H1 (cell line): ENCODE results near the gene SHISAL1. TPM values are rescaled to one million over a fixed set of nuclear protein-coding genes. Genes with fewer than 3 reads are reported as not detected.

Experiments
- CTCF ChIA-PET: fragments of 300-600 bp; sonication (Branson Sonifier 250); formaldehyde crosslinking; loops from one replicate; lab custom pipeline; 2021; ENCODE audit not compliant: partially characterized antibody; lab: Charles Lee
- POLR2A ChIA-PET: fragments of 300-600 bp; sonication (Branson Sonifier 250); formaldehyde crosslinking; loops from one replicate; lab custom pipeline; 2021; ENCODE audit warnings: inconsistent platforms; ENCODE audit not compliant: partially characterized antibody; lab: Charles Lee
- DNase-seq, 2 experiments: peaks; one replicate each; pipeline versions ENCODE4 v3.0.0 to v3.0.0-alpha.2; 2010 to 2022; ENCODE audit warnings: low spot score in 2 of 2, low read depth in 1 of 2, mixed read lengths in 1 of 2
- FAIRE-seq: peaks from 2 replicates; lab custom pipeline; 2011; peaks lifted over from hg19 to GRCh38; lab: Jason Lieb, UNC
- H2AFZ ChIP-seq: 2 replicates; pipeline ENCODE4 v1.8.1; 2012; ENCODE audit warnings: low read length, inconsistent platforms
- H2AK5ac ChIP-seq: 2 replicates; pipeline ENCODE4 v1.6.1; 2013; ENCODE audit warnings: low read depth, low read length
- H2BK120ac ChIP-seq: replicated peaks from 2 replicates; pipeline ENCODE3; 2013; ENCODE audit warnings: low read depth, low read length, inconsistent platforms
- H2BK12ac ChIP-seq: 2 replicates; pipeline ENCODE4 v1.6.1; 2013; ENCODE audit warnings: low read depth, low read length
- H2BK15ac ChIP-seq: 2 replicates; pipeline ENCODE4 v1.6.1; 2013; ENCODE audit warnings: low read length
- H2BK20ac ChIP-seq: 2 replicates; pipeline ENCODE4 v1.6.1; 2013; ENCODE audit warnings: low read length
- H2BK5ac ChIP-seq: 2 replicates; pipeline ENCODE4 v1.6.1; 2013; ENCODE audit warnings: low read depth, low read length
- H3K14ac ChIP-seq: 2 replicates; pipeline ENCODE4 v1.6.1; 2013; ENCODE audit warnings: inconsistent platforms; ENCODE audit not compliant: insufficient read length
- H3K18ac ChIP-seq: 2 replicates; pipeline ENCODE4 v1.6.1; 2013; ENCODE audit warnings: low read length; ENCODE audit errors: extremely low read depth
- H3K23ac ChIP-seq: 2 replicates; pipeline ENCODE4 v1.6.1; 2013; ENCODE audit warnings: inconsistent platforms; ENCODE audit not compliant: insufficient read length
- H3K23me2 ChIP-seq: 2 replicates; pipeline ENCODE4 v1.6.1; 2013; ENCODE audit warnings: low read depth, low read length
- H3K27ac ChIP-seq: 2 replicates; pipeline ENCODE4 v1.6.1; 2011; ENCODE audit warnings: low read depth, low read length, inconsistent platforms
- H3K27me3 ChIP-seq, 4 experiments: replicated peaks in 1 of 4; 1 replicate in 1 of 4; 2 replicates in 3 of 4; pipeline versions ENCODE4 v1.6.1 to v1.8.1; 2011 to 2013; ENCODE audit warnings: low read length in 3 of 4, mild to moderate bottlenecking in 3 of 4, inconsistent platforms in 2 of 4, mixed read lengths in 2 of 4, moderate library complexity in 1 of 4; ENCODE audit not compliant: control insufficient read depth in 3 of 4, insufficient read depth in 3 of 4; ENCODE audit errors: extremely low read depth in 1 of 4
- H3K36me3 ChIP-seq, 4 experiments: 2 replicates each; pipeline versions ENCODE4 v1.6.1 to v1.8.1; 2011 to 2013; ENCODE audit warnings: mild to moderate bottlenecking in 4 of 4, low read length in 3 of 4, moderate library complexity in 2 of 4, control low read depth in 1 of 4, inconsistent platforms in 1 of 4; ENCODE audit not compliant: insufficient read depth in 4 of 4, control insufficient read depth in 2 of 4
- H3K4ac ChIP-seq: replicated peaks from 2 replicates; pipeline ENCODE3; 2013; ENCODE audit warnings: low read length, low read depth, mixed read lengths, inconsistent platforms; ENCODE audit not compliant: insufficient read length
- H3K4me1 ChIP-seq, 4 experiments: replicated peaks in 1 of 4; 1 replicate in 1 of 4; 2 replicates in 3 of 4; pipeline versions ENCODE4 v1.6.1 to v1.8.1; 2011 to 2013; ENCODE audit warnings: low read length in 3 of 4, inconsistent platforms in 2 of 4, mixed read lengths in 1 of 4; ENCODE audit not compliant: insufficient read depth in 4 of 4, control insufficient read depth in 3 of 4
- H3K4me2 ChIP-seq, 2 experiments: 2 replicates each; pipeline versions ENCODE4 v1.6.1 to v1.8.1; 2011 to 2013; ENCODE audit warnings: low read depth in 2 of 2, low read length in 2 of 2, control low read depth in 1 of 2, inconsistent platforms in 1 of 2, mild to moderate bottlenecking in 1 of 2; ENCODE audit not compliant: insufficient read depth in 1 of 2
- H3K4me3 ChIP-seq, 4 experiments: fragments of 200-600, 300-600 bp in 1 of 4; sonication (generic), shearing (Covaris generic), sonication (Bioruptor Twin) in 1 of 4; 2 replicates each; pipeline versions ENCODE4 v1.5.1 to v1.8.1; 2011 to 2016; ENCODE audit warnings: low read length in 4 of 4, low read depth in 3 of 4, control low read depth in 2 of 4, inconsistent platforms in 2 of 4, mild to moderate bottlenecking in 2 of 4, mixed read lengths in 1 of 4, moderate library complexity in 1 of 4; ENCODE audit not compliant: insufficient read depth in 2 of 4; ENCODE audit errors: extremely low read depth in 1 of 4
- H3K56ac ChIP-seq: replicated peaks from 2 replicates; pipeline ENCODE3; 2013; ENCODE audit warnings: low read depth, mild to moderate bottlenecking, mixed read lengths, low read length, inconsistent platforms; ENCODE audit not compliant: insufficient read length
- H3K79me1 ChIP-seq: 2 replicates; pipeline ENCODE4 v1.6.1; 2013; ENCODE audit warnings: low read depth, low read length, control low read depth
- H3K79me2 ChIP-seq, 2 experiments: 2 replicates each; pipeline versions ENCODE4 v1.6.1 to v1.8.1; 2012 to 2013; ENCODE audit warnings: low read length in 2 of 2, mild to moderate bottlenecking in 2 of 2, inconsistent platforms in 1 of 2; ENCODE audit not compliant: insufficient read depth in 2 of 2, control insufficient read depth in 1 of 2
- H3K9ac ChIP-seq, 4 experiments: replicated peaks in 1 of 4; 1 replicate in 1 of 4; 2 replicates in 3 of 4; pipeline versions ENCODE4 v1.6.1 to v1.8.1; 2011 to 2013; ENCODE audit warnings: low read depth in 3 of 4, low read length in 3 of 4, control low read depth in 2 of 4, mild to moderate bottlenecking in 2 of 4, moderate library complexity in 2 of 4, inconsistent platforms in 1 of 4; ENCODE audit errors: extremely low read depth in 1 of 4
- H3K9me3 ChIP-seq, 2 experiments: 2 replicates each; pipeline versions ENCODE4 v1.6.1 to v1.8.1; 2012 to 2013; ENCODE audit warnings: mild to moderate bottlenecking in 2 of 2, moderate library complexity in 2 of 2, control low read depth in 1 of 2, inconsistent platforms in 1 of 2, low read depth in 1 of 2, low read length in 1 of 2, mixed read lengths in 1 of 2; ENCODE audit not compliant: insufficient read depth in 2 of 2
- H4K20me1 ChIP-seq, 2 experiments: replicated peaks in 1 of 2; 2 replicates each; pipeline versions ENCODE3 to v1.8.1; 2011 to 2013; ENCODE audit warnings: inconsistent platforms in 2 of 2, low read length in 2 of 2, mild to moderate bottlenecking in 1 of 2; ENCODE audit not compliant: insufficient read depth in 2 of 2, control insufficient read depth in 1 of 2
- H4K5ac ChIP-seq: 2 replicates; pipeline ENCODE4 v1.6.1; 2013; ENCODE audit warnings: low read length, low read depth, mixed read lengths, inconsistent platforms; ENCODE audit not compliant: insufficient read length
- H4K8ac ChIP-seq: 2 replicates; pipeline ENCODE4 v1.8.0; 2013; ENCODE audit warnings: mild to moderate bottlenecking, moderate library complexity, low read length, inconsistent platforms; ENCODE audit not compliant: insufficient read depth; ENCODE audit errors: extremely low read depth
- H4K91ac ChIP-seq: replicated peaks from 2 replicates; pipeline ENCODE3; 2013; ENCODE audit warnings: low read length, mixed read lengths, inconsistent platforms; ENCODE audit not compliant: insufficient read length
- ATF3 ChIP-seq: IDR thresholded peaks from 2 replicates; pipeline ENCODE4 v1.6.1; 2011; ENCODE audit warnings: low read depth, mild to moderate bottlenecking, low read length; ENCODE audit not compliant: insufficient read depth
- CBX5 ChIP-seq: fragments of 300-800, 300-1000 bp; sonication (generic); IDR thresholded peaks from 2 replicates; pipeline ENCODE4 v1.7.1; 2016; ENCODE audit warnings: antibody characterized with exemption, low read length, low read depth
- CTBP2 ChIP-seq: IDR thresholded peaks from 2 replicates; pipeline ENCODE4 v1.7.0; 2011; ENCODE audit warnings: borderline replicate concordance, mild to moderate bottlenecking, moderate library complexity, mixed read lengths, low read length; ENCODE audit not compliant: insufficient read depth, insufficient read length
- GABPA ChIP-seq: IDR thresholded peaks from 2 replicates; pipeline ENCODE4 v1.6.1; 2011; ENCODE audit warnings: mild to moderate bottlenecking, low read length, moderate library complexity, borderline replicate concordance; ENCODE audit not compliant: insufficient read depth
- HDAC6 ChIP-seq: IDR thresholded peaks from one replicate; pipeline ENCODE4 v1.7.1; 2012; ENCODE audit warnings: low read depth, mild to moderate bottlenecking, inconsistent platforms, low read length, moderate library complexity
- ZNF274 ChIP-seq: IDR thresholded peaks from 2 replicates; pipeline ENCODE4 v1.7.0; 2012; ENCODE audit warnings: low read length, borderline replicate concordance; ENCODE audit errors: extremely low read depth
- WGBS, 2 experiments: shearing (Covaris generic) in 1 of 2; methylation state at CpG; one replicate each; pipeline versions ENCODE4 v1.1.6 to v1.1.7; 2013 to 2015; ENCODE audit warnings: low lambda C conversion rate in 2 of 2, mixed read lengths in 2 of 2, inconsistent platforms in 1 of 2, low coverage in 1 of 2, missing lambda C conversion rate in 1 of 2; ENCODE audit not compliant: insufficient replicate concordance in 2 of 2, insufficient coverage in 1 of 2, insufficient read length in 1 of 2; ENCODE audit errors: extremely low coverage in 1 of 2, missing lambda C conversion rate in 1 of 2; 5-methylcytosine and 5-hydroxymethylcytosine counted together
- polyA plus RNA-seq, 7 experiments: library from polyadenylated mRNA; depleted of rRNA in 3 of 7; stranded (reverse) in 5 of 7; unstranded in 2 of 7; fragments of >200 nt in 5 of 7; fragments of 200-250 nt in 2 of 7; gene quantifications; 1 replicate in 5 of 7; 2 replicates in 1 of 7; 4 replicates in 1 of 7; pipeline versions ENCODE4 v1.2.1 to v1.2.3, GENCODE V29; 2011 to 2013; ENCODE audit warnings: missing spikeins in 2 of 7, mixed read lengths in 2 of 7
- total RNA-seq: library from RNA; stranded (reverse); fragmentation: NEBNext Ultra II Directional; extraction: Animal tissue kit (Norgen Biotek cat#: 25700); gene quantifications from 2 replicates; pipeline ENCODE4 v1.2.1, GENCODE V29; 2021

SHISAL1 gene
- total and polyA plus RNA-seq, 2 of the 8 experiments (the other 6 are each of a cell fraction or from before 2014, with no cell fraction given) = 3.7 to 5.8 TPM

GRCh38 chr22:44206696-44207095, 106.1 kb downstream of the SHISAL1 start:
- CTCF ChIA-PET = interaction anchor here (0.7 kb wide), 1 partner anchor 81 kb away, joined by 3 read pairs; no protein-coding TSS in a partner anchor
- no peak for TF ChIP-seq ATF3
- TF ChIP-seq ZNF274 = no peak
- no peak for TF ChIP-seq GABPA
- no peak for TF ChIP-seq CBX5
- TF ChIP-seq CTBP2 = no peak
- no peak for TF ChIP-seq HDAC6

More at GRCh38 chr22:44206696-44207095, 106.1 kb downstream of the SHISAL1 start:
- Histone ChIP-seq H4K5ac (no peak overlapping the region), H3K56ac (no peak overlapping the region), H2BK12ac (no peak overlapping the region), H2BK20ac (no peak overlapping the region), H3K9me3 (no peaks in the 10 kb centered on the region), H4K20me1 (no peaks in the 10 kb centered on the region), H4K8ac (no peak overlapping the region), H2AK5ac (no peak overlapping the region), H3K79me1 (no peaks in the 10 kb centered on the region), H2BK5ac (no peak overlapping the region), H3K23me2 (no peaks in the 10 kb centered on the region; the same call in 1 of the 2 replicates), H3K9ac (no peak overlapping the region), H3K79me2 (no peaks in the 10 kb centered on the region), H3K4me3 (no peak overlapping the region), H3K4me2 (no peak overlapping the region), H2BK120ac (no peak overlapping the region), H3K27me3 (no peaks in the 10 kb centered on the region), H3K23ac (no peak overlapping the region), H3K14ac (no peak overlapping the region), H4K91ac (no peak overlapping the region), H3K36me3 (no peaks in the 10 kb centered on the region), H3K27ac (no peak overlapping the region), H2AFZ (no peak overlapping the region), H3K4me1 (no peaks in the 10 kb centered on the region), H2BK15ac (no peak overlapping the region), H3K18ac (no peak overlapping the region), H3K4ac (no peak overlapping the region)
- POLR2A ChIA-PET = interaction anchor here (1.3 kb wide), 1 partner anchor 14 kb away, joined by 3 read pairs; no protein-coding TSS in a partner anchor
- no peak for DNase-seq
- FAIRE-seq = no peak
- WGBS, 2 experiments = 89% methylated on average over 8 of the region's 8 CpGs; no CpG with 5 or more reads in 1 of the 2 experiments
